MM.1S (cell line): ENCODE measurements around the gene BMPER.

Experiments
- CTCF ChIP-seq: fragments of 300-600 bp; sonication (generic); IDR thresholded peaks from 2 replicates; pipeline ENCODE4 v1.5.1; 2016; ENCODE audit warnings: antibody characterized with exemption, low read length, mixed read lengths
- EZH2 ChIP-seq: fragments of 300-600 bp; sonication (generic); optimal IDR thresholded peaks from 2 replicates; pipeline ENCODE3; 2017; ENCODE audit warnings: low read depth, mild to moderate bottlenecking, antibody characterized with exemption, low read length, mixed read lengths

GRCh38 chr7:33970536-33970935 lies 65.2 kb downstream of the BMPER start:
- TF ChIP-seq CTCF = no peak
- no peak for TF ChIP-seq EZH2
